Measurements from ENCODE around the gene ZNF133. TPM values are rescaled to one million over a fixed set of nuclear protein-coding genes. Genes with fewer than 3 reads are reported as not detected.

Gene ZNF133
- total RNA-seq, 1 donor from 2014 or later: 20.4 TPM

DNA sequence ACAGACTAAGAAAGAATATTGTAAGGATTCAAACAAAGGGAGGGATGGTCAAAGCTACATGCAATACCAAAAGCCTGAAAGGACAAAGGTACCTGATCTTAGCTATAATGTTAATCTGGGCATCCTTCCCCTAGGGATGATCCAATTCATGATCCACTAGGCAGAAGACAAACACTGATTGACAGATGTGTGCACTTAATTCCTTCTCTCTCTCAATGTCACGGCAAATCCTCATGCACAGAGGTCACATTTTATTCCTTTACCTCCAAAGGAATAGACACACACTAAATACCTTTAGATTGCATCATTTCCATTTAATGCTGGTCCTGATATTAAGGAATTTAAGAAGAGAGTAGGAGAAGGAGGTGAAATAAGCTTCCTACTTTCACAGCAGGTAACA, 73.4 kb downstream of the ZNF133 start:
- no peak for DNase-seq

DNA sequence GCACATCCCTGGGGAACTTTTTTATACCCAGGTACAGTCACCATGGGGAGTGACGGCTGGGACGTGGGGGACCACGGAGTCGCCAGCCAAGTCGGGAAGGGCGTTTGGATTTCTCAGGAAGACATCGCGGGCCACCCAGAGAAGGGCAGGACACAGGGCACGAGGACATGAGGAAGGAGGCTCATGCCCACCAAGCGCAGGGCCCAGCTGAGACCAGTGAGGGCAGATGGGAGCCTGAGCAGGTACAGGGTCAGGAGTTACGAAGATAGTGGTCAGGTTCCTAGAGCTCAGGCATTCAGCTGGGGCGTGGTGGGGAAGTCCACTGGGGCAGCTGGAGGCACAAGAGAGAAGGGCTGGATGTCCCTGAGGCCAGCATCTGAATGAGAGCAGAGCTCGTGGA, 74.6 kb downstream of the ZNF133 start:
- DNase-seq: no peak

DNA sequence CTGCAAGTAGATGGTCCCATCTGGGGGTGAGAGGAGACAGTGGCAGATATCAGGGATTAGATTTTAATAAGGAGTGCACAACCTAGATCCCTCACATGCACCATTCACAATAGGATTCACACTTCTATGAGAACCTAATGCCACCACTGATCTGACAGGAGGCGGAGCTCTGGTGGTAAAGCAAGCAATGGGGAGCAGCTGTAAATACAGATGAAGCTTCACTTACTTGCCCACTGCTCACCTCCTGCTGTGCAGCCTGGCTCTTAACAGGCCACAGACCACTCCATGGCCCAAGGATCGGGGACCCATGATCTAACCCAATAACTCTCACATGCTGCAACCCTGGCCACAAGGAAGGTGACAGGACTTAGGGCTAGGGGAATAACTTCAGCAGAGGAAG, 75.4 kb downstream of the ZNF133 start:
- DNase-seq: no peak

DNA sequence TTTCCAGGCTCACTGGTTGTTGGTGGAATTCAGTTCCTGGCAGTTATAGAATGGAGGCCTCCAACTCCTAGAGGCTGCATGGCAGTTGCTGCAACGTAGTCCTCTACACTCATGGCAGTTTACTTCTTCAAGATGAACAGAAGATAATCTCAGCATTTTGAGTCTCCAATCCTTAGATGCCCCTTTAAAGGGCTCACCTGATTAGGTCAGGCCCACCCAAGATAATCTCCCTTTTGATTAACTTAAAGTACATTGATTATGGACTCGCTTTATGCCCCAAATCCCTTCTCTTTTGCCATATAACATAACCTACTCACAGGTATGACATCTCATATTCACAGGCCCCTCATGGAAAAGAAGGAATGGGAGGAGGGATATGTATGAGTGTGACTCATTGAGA, 76.4 kb downstream of the ZNF133 start:
- DNase-seq: no peak

Small RNA genes within 50 kb of the gene (small RNA-seq; reads per million reads assigned to genes)
- gene RN7SL14P (ENCODE audit: low replicate concordance) (not detected), gene RNU2-56P (ENCODE audit: low replicate concordance) (0.26 reads per million, percentile 19 among the genes with 10 or more reads in this experiment)

Other genes with a start within 250 kb of the ZNF133 start
- 1.8 TPM for gene OVOL2, start 230.6 kb upstream of the ZNF133 start, total RNA-seq
- gene KAT14, start 150.7 kb upstream of the ZNF133 start, total RNA-seq: 10.4 TPM
- 6.7 TPM for gene PET117, start 150.7 kb upstream of the ZNF133 start, total RNA-seq
- 1.7 TPM for gene DZANK1, start 178.5 kb downstream of the ZNF133 start, total RNA-seq
- gene POLR3F, start 178.9 kb downstream of the ZNF133 start, total RNA-seq: 11.8 TPM
- gene RBBP9, start 208.7 kb downstream of the ZNF133 start, total RNA-seq: 11.7 TPM
- 35.6 TPM for gene SEC23B, start 219.4 kb downstream of the ZNF133 start, total RNA-seq

Measured in skin of body (tissue), 3 donors.